Astrocyte (in vitro differentiated cells and primary cell): Measurements from ENCODE around the gene C2orf92. TPM values are rescaled to one million over a fixed set of nuclear protein-coding genes. Genes with fewer than 3 reads are reported as not detected.

Experiments
- DNase-seq: peaks from one replicate; pipeline ENCODE4 v3.0.0-alpha.2; 2010; ENCODE audit warnings: low read depth
- FAIRE-seq: peaks from 2 replicates; lab custom pipeline; 2011; peaks lifted over from hg19 to GRCh38; lab: Jason Lieb, UNC
- H2AFZ ChIP-seq: 2 replicates; pipeline ENCODE4 v1.6.0; 2012; ENCODE audit warnings: low read depth, low read length, inconsistent platforms
- H3K27ac ChIP-seq: 2 replicates; pipeline ENCODE4 v1.5.1; 2011; ENCODE audit warnings: low read depth, low read length, inconsistent platforms
- H3K27me3 ChIP-seq: 2 replicates; pipeline ENCODE4 v1.6.0; 2011; ENCODE audit warnings: low read length, inconsistent platforms; ENCODE audit not compliant: insufficient read depth
- H3K36me3 ChIP-seq: 2 replicates; pipeline ENCODE4 v1.5.1; 2011; ENCODE audit warnings: low read length, inconsistent platforms; ENCODE audit not compliant: insufficient read depth
- H3K4me1 ChIP-seq: 2 replicates; pipeline ENCODE4 v1.5.1; 2011; ENCODE audit warnings: low read length, inconsistent platforms; ENCODE audit not compliant: insufficient read depth
- H3K4me2 ChIP-seq: 2 replicates; pipeline ENCODE4 v1.6.0; 2012; ENCODE audit warnings: low read length, inconsistent platforms
- H3K4me3 ChIP-seq: 2 replicates; pipeline ENCODE4 v1.5.1; 2011; ENCODE audit warnings: low read depth, mild to moderate bottlenecking, low read length, inconsistent platforms; ENCODE audit not compliant: insufficient read depth
- H3K79me2 ChIP-seq: 2 replicates; pipeline ENCODE4 v1.6.0; 2012; ENCODE audit warnings: mild to moderate bottlenecking, low read length, inconsistent platforms; ENCODE audit not compliant: insufficient read depth
- H3K9ac ChIP-seq: 2 replicates; pipeline ENCODE4 v1.6.0; 2012; ENCODE audit warnings: mild to moderate bottlenecking, low read length, inconsistent platforms
- H3K9me3 ChIP-seq: 2 replicates; pipeline ENCODE4 v1.5.1; 2012; ENCODE audit warnings: low read depth, mild to moderate bottlenecking, low read length, inconsistent platforms; ENCODE audit not compliant: insufficient read depth
- H4K20me1 ChIP-seq: 2 replicates; pipeline ENCODE4 v1.6.0; 2012; ENCODE audit warnings: low read length, inconsistent platforms; ENCODE audit not compliant: insufficient read depth
- H3K27ac Mint-ChIP-seq: one replicate; pipeline ENCODE4 v1.8.0; 2021; ENCODE audit warnings: mild to moderate bottlenecking, mixed read lengths; ENCODE audit not compliant: unreplicated experiment
- H3K27me3 Mint-ChIP-seq: one replicate; pipeline ENCODE4 v1.8.0; 2021; ENCODE audit warnings: low read depth, mixed read lengths; ENCODE audit not compliant: unreplicated experiment
- H3K36me3 Mint-ChIP-seq: one replicate; pipeline ENCODE4 v1.8.0; 2021; ENCODE audit warnings: low read depth, mixed read lengths; ENCODE audit not compliant: unreplicated experiment
- H3K4me1 Mint-ChIP-seq: one replicate; pipeline ENCODE4 v1.8.0; 2021; ENCODE audit warnings: low read depth, mixed read lengths; ENCODE audit not compliant: unreplicated experiment
- H3K4me3 Mint-ChIP-seq: one replicate; pipeline ENCODE4 v1.8.0; 2021; ENCODE audit warnings: mild to moderate bottlenecking, moderate library complexity, mixed read lengths; ENCODE audit not compliant: unreplicated experiment
- H3K9me3 Mint-ChIP-seq: one replicate; pipeline ENCODE4 v1.8.0; 2021; ENCODE audit warnings: mild to moderate bottlenecking, mixed read lengths; ENCODE audit not compliant: unreplicated experiment
- EZH2 ChIP-seq: IDR thresholded peaks from 2 replicates; pipeline ENCODE4 v1.6.1; 2012; ENCODE audit warnings: mild to moderate bottlenecking, low read length, inconsistent platforms; ENCODE audit not compliant: insufficient read depth
- total RNA-seq: library from RNA; stranded (reverse); gene quantifications from 2 replicates; pipeline ENCODE4 v1.2.1, GENCODE V29; 2021
- TF ChIP-seq, protein P1 (sequence below): IDR thresholded peaks from 2 replicates; pipeline ENCODE4 v1.5.1; 2011; ENCODE audit warnings: low read depth, mild to moderate bottlenecking, inconsistent platforms, low read length, moderate library complexity; ENCODE audit not compliant: insufficient read depth

The C2orf92 gene
- total RNA-seq, 1 donor from 2014 or later: 15.3 TPM

- peak; percentile 18 for DNase-seq
Measured at GRCh38 chr2:97673182-97673914, 3.8 kb downstream of the C2orf92 start.

GRCh38 chr2:97673915-97674283 is 4.4 kb downstream of the C2orf92 start:
- no peak overlapping the region for H3K27ac Mint-ChIP-seq
- no peak overlapping the region for H3K27ac ChIP-seq
- H3K9ac ChIP-seq: no peak overlapping the region
- no peaks in the 10 kb centered on the region for H3K27me3 Mint-ChIP-seq
- FAIRE-seq (no peak), DNase-seq (no peak)
- H3K4me3 Mint-ChIP-seq: no peak overlapping the region
- no peak overlapping the region for H3K4me2 ChIP-seq
- H3K27me3 ChIP-seq: no peaks in the 10 kb centered on the region
- peaks cover 5% of the 10 kb centered on the region for H3K4me1 ChIP-seq
- no peaks in the 10 kb centered on the region for H3K9me3 Mint-ChIP-seq
- H3K4me3 ChIP-seq: no peak overlapping the region
- H4K20me1 ChIP-seq: no peaks in the 10 kb centered on the region
- no peaks in the 10 kb centered on the region for H3K9me3 ChIP-seq
- H3K4me1 Mint-ChIP-seq: peaks cover 8% of the 10 kb centered on the region
- TF ChIP-seq, protein P1, sequence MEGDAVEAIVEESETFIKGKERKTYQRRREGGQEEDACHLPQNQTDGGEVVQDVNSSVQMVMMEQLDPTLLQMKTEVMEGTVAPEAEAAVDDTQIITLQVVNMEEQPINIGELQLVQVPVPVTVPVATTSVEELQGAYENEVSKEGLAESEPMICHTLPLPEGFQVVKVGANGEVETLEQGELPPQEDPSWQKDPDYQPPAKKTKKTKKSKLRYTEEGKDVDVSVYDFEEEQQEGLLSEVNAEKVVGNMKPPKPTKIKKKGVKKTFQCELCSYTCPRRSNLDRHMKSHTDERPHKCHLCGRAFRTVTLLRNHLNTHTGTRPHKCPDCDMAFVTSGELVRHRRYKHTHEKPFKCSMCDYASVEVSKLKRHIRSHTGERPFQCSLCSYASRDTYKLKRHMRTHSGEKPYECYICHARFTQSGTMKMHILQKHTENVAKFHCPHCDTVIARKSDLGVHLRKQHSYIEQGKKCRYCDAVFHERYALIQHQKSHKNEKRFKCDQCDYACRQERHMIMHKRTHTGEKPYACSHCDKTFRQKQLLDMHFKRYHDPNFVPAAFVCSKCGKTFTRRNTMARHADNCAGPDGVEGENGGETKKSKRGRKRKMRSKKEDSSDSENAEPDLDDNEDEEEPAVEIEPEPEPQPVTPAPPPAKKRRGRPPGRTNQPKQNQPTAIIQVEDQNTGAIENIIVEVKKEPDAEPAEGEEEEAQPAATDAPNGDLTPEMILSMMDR: no peak
- TF ChIP-seq EZH2: no peak
- no peaks in the 10 kb centered on the region for H3K36me3 ChIP-seq
- H2AFZ ChIP-seq: no peak overlapping the region
- no peaks in the 10 kb centered on the region for H3K79me2 ChIP-seq
- H3K36me3 Mint-ChIP-seq: peaks cover 9% of the 10 kb centered on the region

More at GRCh38 chr2:97673182-97673914, 3.8 kb downstream of the C2orf92 start:
- FAIRE-seq: no peak
- H3K9me3 Mint-ChIP-seq: no peaks in the 10 kb centered on the region
- Histone ChIP-seq H3K36me3 (no peaks in the 10 kb centered on the region), H3K27ac (no peak overlapping the region), H3K4me3 (no peak overlapping the region), H2AFZ (no peak overlapping the region), H3K9ac (no peak overlapping the region), H3K9me3 (no peaks in the 10 kb centered on the region), H3K4me1 (peaks cover 5% of the 10 kb centered on the region), H4K20me1 (no peaks in the 10 kb centered on the region), H3K4me2 (no peak overlapping the region), H3K27me3 (no peaks in the 10 kb centered on the region), H3K79me2 (no peaks in the 10 kb centered on the region)
- peaks cover 9% of the 10 kb centered on the region for H3K36me3 Mint-ChIP-seq
- peaks cover 7% of the 10 kb centered on the region for H3K4me1 Mint-ChIP-seq
- no peaks in the 10 kb centered on the region for H3K27me3 Mint-ChIP-seq
- no peak overlapping the region for H3K4me3 Mint-ChIP-seq
- TF ChIP-seq, protein P1: no peak
- TF ChIP-seq EZH2: no peak
- no peak overlapping the region for H3K27ac Mint-ChIP-seq
